Lower lobe of right lung (tissue), 2 donors: ENCODE measurements around the gene LGALS7B. TPM values are rescaled to one million over a fixed set of nuclear protein-coding genes. Genes with fewer than 3 reads are reported as not detected.

Experiments used
- ATAC-seq, 2 donors: fragments of 200-7000 bp; cut with Tn5 transposase; one replicate each; pipeline ENCODE4 v1.9.1; 2020 to 2022; ENCODE audit warnings: mild to moderate bottlenecking in 2 of 2, moderate library complexity in 2 of 2
- DNase-seq: peaks from one replicate; pipeline ENCODE4 v3.0.0-alpha.2; 2020
- H3K27ac ChIP-seq: fragments of 200-600 bp; one replicate; pipeline ENCODE4 v1.8.0; 2022
- H3K27me3 ChIP-seq: fragments of 200-600 bp; one replicate; pipeline ENCODE4 v1.8.0; 2022; ENCODE audit warnings: low read depth
- H3K36me3 ChIP-seq: fragments of 200-600 bp; one replicate; pipeline ENCODE4 v1.8.0; 2022; ENCODE audit warnings: mild to moderate bottlenecking
- H3K4me1 ChIP-seq: fragments of 200-600 bp; one replicate; pipeline ENCODE4 v1.8.0; 2022
- H3K4me3 ChIP-seq: fragments of 200-600 bp; one replicate; pipeline ENCODE4 v1.8.0; 2022; ENCODE audit warnings: mild to moderate bottlenecking
- H3K9me3 ChIP-seq: fragments of 200-600 bp; one replicate; pipeline ENCODE4 v1.8.0; 2022
- intact Hi-C: fragments of 100-400 bp; cut with DNase I; formaldehyde crosslinking; loops from one replicate; pipeline ENCODE4 v1.11.0; 2022
- total RNA-seq: library from RNA; stranded (reverse); fragmentation: NEBNext Ultra II Directional; extraction: Animal tissue kit (Norgen Biotek cat#: 25700); gene quantifications from one replicate; pipeline ENCODE4 v1.2.1, GENCODE V29; 2021
- TF ChIP-seq, protein P1 (sequence below): fragments of 200-600 bp; IDR thresholded peaks from one replicate; pipeline ENCODE4 v1.8.0; 2022; ENCODE audit warnings: antibody characterized with exemption, mild to moderate bottlenecking
- donor health status: DM: no; HTN: yes; CAD: no; lungs with severe emphysema.

LGALS7B gene
- total RNA-seq, 1 donor from 2014 or later, result not detected

DNA sequence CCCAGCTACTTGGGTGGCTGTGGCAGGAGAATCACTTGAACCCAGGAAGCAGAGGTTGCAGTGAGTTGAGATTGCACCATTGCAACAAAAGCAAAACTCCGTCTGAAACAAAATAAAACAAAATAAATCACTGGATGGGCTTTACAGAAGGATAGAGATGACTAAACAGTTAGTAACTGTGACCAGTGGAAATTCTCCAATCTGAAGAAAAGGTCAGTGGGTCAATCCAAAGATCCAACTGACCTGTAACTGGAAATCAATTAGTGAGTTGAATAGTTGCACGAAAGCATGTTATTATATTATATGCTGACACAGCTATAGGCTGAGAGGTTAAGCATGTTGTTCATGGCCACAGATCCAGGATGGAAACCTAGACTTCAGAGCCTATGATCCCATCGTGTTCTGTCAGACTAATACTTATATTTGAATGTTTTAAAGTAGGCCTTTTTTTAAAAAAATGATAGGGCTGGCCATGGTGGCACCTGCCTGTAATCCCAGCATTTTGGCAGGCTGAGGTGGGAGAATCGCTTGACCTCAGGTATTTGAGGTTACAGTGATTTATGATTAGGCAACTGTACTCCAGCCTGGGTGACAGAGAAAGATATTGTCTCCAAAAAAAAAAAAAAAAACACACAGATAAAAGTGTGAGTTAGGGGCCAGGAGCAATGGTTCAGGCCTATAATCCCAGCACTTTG is 41.2 kb downstream of the LGALS7B start:
- H3K27ac ChIP-seq, result no peak overlapping the region
- peak overlapping the region; percentile 71 for H3K4me3 ChIP-seq
- DNase-seq, result no peak
- no peaks in the 10 kb centered on the region for H3K9me3 ChIP-seq
- no peak for ATAC-seq
- peaks cover 35% of the 10 kb centered on the region for H3K4me1 ChIP-seq
- peaks cover 53% of the 10 kb centered on the region for H3K36me3 ChIP-seq
- TF ChIP-seq, protein P1, sequence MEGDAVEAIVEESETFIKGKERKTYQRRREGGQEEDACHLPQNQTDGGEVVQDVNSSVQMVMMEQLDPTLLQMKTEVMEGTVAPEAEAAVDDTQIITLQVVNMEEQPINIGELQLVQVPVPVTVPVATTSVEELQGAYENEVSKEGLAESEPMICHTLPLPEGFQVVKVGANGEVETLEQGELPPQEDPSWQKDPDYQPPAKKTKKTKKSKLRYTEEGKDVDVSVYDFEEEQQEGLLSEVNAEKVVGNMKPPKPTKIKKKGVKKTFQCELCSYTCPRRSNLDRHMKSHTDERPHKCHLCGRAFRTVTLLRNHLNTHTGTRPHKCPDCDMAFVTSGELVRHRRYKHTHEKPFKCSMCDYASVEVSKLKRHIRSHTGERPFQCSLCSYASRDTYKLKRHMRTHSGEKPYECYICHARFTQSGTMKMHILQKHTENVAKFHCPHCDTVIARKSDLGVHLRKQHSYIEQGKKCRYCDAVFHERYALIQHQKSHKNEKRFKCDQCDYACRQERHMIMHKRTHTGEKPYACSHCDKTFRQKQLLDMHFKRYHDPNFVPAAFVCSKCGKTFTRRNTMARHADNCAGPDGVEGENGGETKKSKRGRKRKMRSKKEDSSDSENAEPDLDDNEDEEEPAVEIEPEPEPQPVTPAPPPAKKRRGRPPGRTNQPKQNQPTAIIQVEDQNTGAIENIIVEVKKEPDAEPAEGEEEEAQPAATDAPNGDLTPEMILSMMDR, result no peak
- intact Hi-C loops, result no loop called here
- H3K27me3 ChIP-seq, result no peaks in the 10 kb centered on the region

DNA sequence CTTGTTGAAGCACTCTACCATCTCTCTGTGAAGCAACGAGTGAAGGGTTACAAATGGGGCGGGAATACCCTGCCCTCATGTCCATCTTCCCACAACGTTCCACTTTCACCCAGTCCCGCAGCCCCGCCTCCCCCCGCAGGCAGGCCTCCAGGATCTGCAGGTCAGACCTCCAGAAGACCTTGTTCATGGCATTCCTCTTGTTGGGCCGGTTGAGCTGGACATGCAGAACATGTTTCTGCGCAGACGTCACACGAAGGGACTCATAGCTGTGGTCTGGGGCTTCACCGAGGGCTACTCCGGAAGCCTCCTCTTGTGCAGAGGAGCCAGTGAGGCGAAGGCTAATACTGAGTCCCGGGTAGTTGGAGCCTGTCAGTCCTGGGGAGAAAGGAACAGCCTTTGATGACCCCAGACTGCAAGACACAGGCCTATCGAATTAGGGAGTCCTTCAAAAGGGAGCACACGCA is 42.2 kb downstream of the LGALS7B start:
- ATAC-seq (peak; percentile 76 to 86), DNase-seq (peak; percentile 90)
- peaks cover 53% of the 10 kb centered on the region for H3K36me3 ChIP-seq

DNA sequence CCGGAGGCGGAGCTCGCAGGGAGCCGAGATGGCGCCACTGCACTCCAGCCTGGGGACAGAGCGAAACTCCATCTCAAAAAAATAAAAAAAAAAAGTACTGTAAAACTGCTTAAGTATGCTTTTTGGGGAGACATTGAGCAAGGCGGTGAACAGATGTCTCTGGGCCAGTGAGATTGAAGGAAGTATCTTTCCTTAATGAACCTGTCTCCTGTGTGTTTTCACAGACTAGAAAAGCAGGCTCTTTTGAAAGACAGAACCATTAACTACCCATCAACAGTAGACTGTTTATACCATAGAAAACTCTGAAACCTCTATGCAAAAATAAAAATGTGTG is 44.1 kb downstream of the LGALS7B start:
- H3K4me3 ChIP-seq, result no peak overlapping the region
- no peaks in the 10 kb centered on the region for H3K27me3 ChIP-seq
- peaks cover 44% of the 10 kb centered on the region for H3K4me1 ChIP-seq
- TF ChIP-seq, protein P1, result no peak
- no peaks in the 10 kb centered on the region for H3K9me3 ChIP-seq
- peak overlapping the region; percentile 92 for H3K27ac ChIP-seq
- ATAC-seq (no peak), DNase-seq (no peak)
- intact Hi-C loops, result no loop called here
- peaks cover 55% of the 10 kb centered on the region for H3K36me3 ChIP-seq

More for the DNA sequence above, 42.2 kb downstream of the LGALS7B start:
- peak overlapping the region; percentile 92 for H3K27ac ChIP-seq
- H3K4me3 ChIP-seq, result peak overlapping the region; percentile 71
- H3K9me3 ChIP-seq, result no peaks in the 10 kb centered on the region
- H3K27me3 ChIP-seq, result no peaks in the 10 kb centered on the region
- TF ChIP-seq, protein P1, result no peak
- intact Hi-C loops, result no loop called here
- peaks cover 38% of the 10 kb centered on the region for H3K4me1 ChIP-seq

DNA sequence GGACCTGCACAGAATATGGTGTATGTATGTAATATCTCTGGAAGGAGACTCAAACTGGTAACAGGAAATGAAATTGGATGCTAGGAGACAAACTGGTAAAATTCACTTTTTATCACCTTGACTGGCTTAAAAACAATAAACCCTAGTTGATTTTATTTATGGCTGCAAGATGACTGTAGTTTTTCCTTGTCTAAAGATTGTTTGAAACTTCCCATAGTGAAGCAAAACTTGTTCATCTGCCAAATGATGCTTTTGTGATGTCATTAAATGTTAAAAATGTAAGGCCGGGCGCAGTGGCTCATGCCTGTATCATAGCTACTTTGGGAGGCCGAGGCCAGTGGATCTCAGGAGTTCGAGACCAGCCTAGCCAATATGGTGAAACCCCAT is 45.1 kb downstream of the LGALS7B start:
- H3K4me1 ChIP-seq, result peaks cover 46% of the 10 kb centered on the region
- DNase-seq (no peak), ATAC-seq (no peak)
- intact Hi-C loops, result no loop called here
- TF ChIP-seq, protein P1, result no peak
- H3K36me3 ChIP-seq, result peaks cover 55% of the 10 kb centered on the region
- H3K27me3 ChIP-seq, result no peaks in the 10 kb centered on the region
- H3K4me3 ChIP-seq, result no peak overlapping the region
- H3K27ac ChIP-seq, result no peak overlapping the region
- no peaks in the 10 kb centered on the region for H3K9me3 ChIP-seq

DNA sequence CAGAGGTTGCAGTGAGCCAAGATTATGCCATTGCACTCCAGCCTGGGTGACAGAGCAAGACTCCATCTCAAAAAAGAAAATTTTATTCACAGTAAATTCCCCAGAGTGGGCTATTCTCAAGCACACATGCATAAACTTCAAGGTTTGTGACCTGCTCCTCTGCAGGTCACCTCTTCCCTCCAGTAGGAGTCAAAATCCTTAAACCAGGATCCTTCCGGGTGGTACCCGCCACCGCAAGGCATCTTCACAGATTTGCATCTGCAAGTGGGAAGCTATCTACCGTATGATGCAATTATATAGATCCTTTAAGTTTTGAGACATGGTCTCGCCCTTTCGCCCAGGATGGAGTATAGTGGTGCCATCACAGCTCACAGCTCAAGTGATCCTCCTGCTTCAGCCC is 45.6 kb downstream of the LGALS7B start:
- TF ChIP-seq, protein P1, result no peak
- Histone ChIP-seq H3K9me3 (no peaks in the 10 kb centered on the region), H3K27me3 (no peaks in the 10 kb centered on the region), H3K4me1 (peaks cover 44% of the 10 kb centered on the region), H3K27ac (no peak overlapping the region), H3K4me3 (no peak overlapping the region), H3K36me3 (peaks cover 55% of the 10 kb centered on the region)
- DNase-seq, result no peak
- intact Hi-C loops, result no loop called here
- ATAC-seq, result no peak
